DND-41 (cell line): ENCODE measurements around the gene CTRL.

Source experiments
- ATAC-seq: fragments of 200-7000 bp; cut with Tn5 transposase; 3 replicates; pipeline ENCODE4 v1.9.1; 2021; ENCODE audit warnings: low read depth; ENCODE audit not compliant: insufficient read depth
- DNase-seq: peaks from one replicate; pipeline ENCODE4 v3.0.0-alpha.2; 2020
- H2AFZ ChIP-seq: 2 replicates; pipeline ENCODE4 v1.6.0; 2012; ENCODE audit warnings: low read depth, low read length
- H3K27ac ChIP-seq: 2 replicates; pipeline ENCODE4 v1.5.1; 2012; ENCODE audit warnings: low read length, inconsistent platforms
- H3K27me3 ChIP-seq: fragments of 200-600 bp; sonication (generic); 2 replicates; pipeline ENCODE4 v1.6.0; 2012; ENCODE audit warnings: low read length, mild to moderate bottlenecking, inconsistent platforms; ENCODE audit not compliant: insufficient read depth, poor library complexity
- H3K36me3 ChIP-seq: 2 replicates; pipeline ENCODE4 v1.5.1; 2012; ENCODE audit warnings: low read length, inconsistent platforms; ENCODE audit not compliant: insufficient read depth
- H3K4me1 ChIP-seq: 2 replicates; pipeline ENCODE4 v1.5.1; 2012; ENCODE audit warnings: mild to moderate bottlenecking, low read length; ENCODE audit not compliant: insufficient read depth
- H3K4me2 ChIP-seq: 2 replicates; pipeline ENCODE4 v1.6.0; 2012; ENCODE audit warnings: mild to moderate bottlenecking, moderate library complexity, low read length, inconsistent platforms; ENCODE audit not compliant: insufficient read depth
- H3K4me3 ChIP-seq, 2 experiments: fragments of 200-600 bp in 1 of 2; shearing (Covaris generic) in 1 of 2; 2 replicates each; pipeline ENCODE4 v1.5.1; 2012 to 2016; ENCODE audit warnings: inconsistent platforms in 2 of 2, low read length in 2 of 2, mild to moderate bottlenecking in 2 of 2, low read depth in 1 of 2, moderate library complexity in 1 of 2
- H3K79me2 ChIP-seq: 2 replicates; pipeline ENCODE4 v1.6.0; 2012; ENCODE audit warnings: low read length, inconsistent platforms; ENCODE audit not compliant: insufficient read depth
- H3K9ac ChIP-seq: 2 replicates; pipeline ENCODE4 v1.6.0; 2012; ENCODE audit warnings: low read depth, mild to moderate bottlenecking, inconsistent platforms, low read length, moderate library complexity
- H3K9me3 ChIP-seq: 2 replicates; pipeline ENCODE4 v1.5.1; 2012; ENCODE audit warnings: low read length, moderate library complexity, mild to moderate bottlenecking, inconsistent platforms; ENCODE audit not compliant: insufficient read depth, severe bottlenecking
- H4K20me1 ChIP-seq: 2 replicates; pipeline ENCODE4 v1.6.0; 2012; ENCODE audit warnings: low read length; ENCODE audit not compliant: insufficient read depth
- EZH2 ChIP-seq: IDR thresholded peaks from 3 replicates; pipeline ENCODE4 v1.6.1; 2012; ENCODE audit warnings: borderline replicate concordance, low read depth, mild to moderate bottlenecking, moderate library complexity, low read length, inconsistent platforms; ENCODE audit not compliant: severe bottlenecking
- TF ChIP-seq, protein P1 (sequence below): IDR thresholded peaks from 2 replicates; pipeline ENCODE4 v1.5.1; 2012; ENCODE audit warnings: borderline replicate concordance, low read length, moderate library complexity, mild to moderate bottlenecking; ENCODE audit not compliant: poor library complexity, severe bottlenecking; ENCODE audit errors: extremely low read depth

CTRL gene

GRCh38 chr16:67884684-67885083, 47.0 kb downstream of the CTRL start, which contains the start of gene NRN1L:
NRN1L (plus strand) TSS chr16:67884885; CDS start chr16:67884904, 19 bp downstream.
- Histone ChIP-seq H4K20me1 (peaks cover 25% of the 10 kb centered on the region), H3K9me3 (no peaks in the 10 kb centered on the region), H2AFZ (no peak within 1 kb of the TSS), H3K27ac (no peak within 1 kb of the TSS), H3K36me3 (peaks cover 67% of the 10 kb centered on the region), H3K4me3 (no peak within 1 kb of the TSS), H3K9ac (no peak within 1 kb of the TSS), H3K27me3 (no peaks in the 10 kb centered on the region), H3K4me1 (no peaks in the 10 kb centered on the region), H3K4me2 (no peak within 1 kb of the TSS), H3K79me2 (no peaks in the 10 kb centered on the region)
- no peak for TF ChIP-seq EZH2
- TF ChIP-seq, protein P1, sequence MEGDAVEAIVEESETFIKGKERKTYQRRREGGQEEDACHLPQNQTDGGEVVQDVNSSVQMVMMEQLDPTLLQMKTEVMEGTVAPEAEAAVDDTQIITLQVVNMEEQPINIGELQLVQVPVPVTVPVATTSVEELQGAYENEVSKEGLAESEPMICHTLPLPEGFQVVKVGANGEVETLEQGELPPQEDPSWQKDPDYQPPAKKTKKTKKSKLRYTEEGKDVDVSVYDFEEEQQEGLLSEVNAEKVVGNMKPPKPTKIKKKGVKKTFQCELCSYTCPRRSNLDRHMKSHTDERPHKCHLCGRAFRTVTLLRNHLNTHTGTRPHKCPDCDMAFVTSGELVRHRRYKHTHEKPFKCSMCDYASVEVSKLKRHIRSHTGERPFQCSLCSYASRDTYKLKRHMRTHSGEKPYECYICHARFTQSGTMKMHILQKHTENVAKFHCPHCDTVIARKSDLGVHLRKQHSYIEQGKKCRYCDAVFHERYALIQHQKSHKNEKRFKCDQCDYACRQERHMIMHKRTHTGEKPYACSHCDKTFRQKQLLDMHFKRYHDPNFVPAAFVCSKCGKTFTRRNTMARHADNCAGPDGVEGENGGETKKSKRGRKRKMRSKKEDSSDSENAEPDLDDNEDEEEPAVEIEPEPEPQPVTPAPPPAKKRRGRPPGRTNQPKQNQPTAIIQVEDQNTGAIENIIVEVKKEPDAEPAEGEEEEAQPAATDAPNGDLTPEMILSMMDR = no peak
- DNase-seq = peak; percentile 23
- no peak for ATAC-seq

- Histone ChIP-seq H3K36me3 (peaks cover 75% of the 10 kb centered on the region), H3K4me2 (no peak overlapping the region), H3K4me3 (no peak overlapping the region), H3K27me3 (no peaks in the 10 kb centered on the region), H3K27ac (no peak overlapping the region), H3K9me3 (no peaks in the 10 kb centered on the region), H2AFZ (no peak overlapping the region), H3K4me1 (no peaks in the 10 kb centered on the region), H3K79me2 (no peaks in the 10 kb centered on the region), H3K9ac (no peak overlapping the region), H4K20me1 (peaks cover 31% of the 10 kb centered on the region)
- DNase-seq (peak; percentile 68), ATAC-seq (peak; percentile 84)
- TF ChIP-seq, protein P1 = peak; percentile 91
- no peak for TF ChIP-seq EZH2
These were observed 47.8 kb downstream of the CTRL start for GRCh38 chr16:67883872-67884261.

- no peak overlapping the region for H3K4me2 ChIP-seq
- H3K4me1 ChIP-seq = no peaks in the 10 kb centered on the region
- DNase-seq (no peak), ATAC-seq (no peak)
- no peaks in the 10 kb centered on the region for H3K27me3 ChIP-seq
- peaks cover 34% of the 10 kb centered on the region for H4K20me1 ChIP-seq
- no peaks in the 10 kb centered on the region for H3K9me3 ChIP-seq
- no peak overlapping the region for H3K9ac ChIP-seq
- peaks cover 81% of the 10 kb centered on the region for H3K36me3 ChIP-seq
- no peak overlapping the region for H3K27ac ChIP-seq
- TF ChIP-seq EZH2 = no peak
- TF ChIP-seq, protein P1 = no peak
- no peak overlapping the region for H2AFZ ChIP-seq
- H3K79me2 ChIP-seq = no peaks in the 10 kb centered on the region
- H3K4me3 ChIP-seq = no peak overlapping the region
These were observed 48.4 kb downstream of the CTRL start for GRCh38 chr16:67883146-67883871.
